ENCODE measurements around the gene GFOD1. TPM values are rescaled to one million over a fixed set of nuclear protein-coding genes. Genes with fewer than 3 reads are reported as not detected.
"Not testable (repeated sequence)": the region's sequence is repeated elsewhere in the genome, so short reads cannot be mapped to it uniquely, and the experiment has no call there.

The GFOD1 gene
- total RNA-seq, 1 experiment from 2014 or later = not detected

DNA sequence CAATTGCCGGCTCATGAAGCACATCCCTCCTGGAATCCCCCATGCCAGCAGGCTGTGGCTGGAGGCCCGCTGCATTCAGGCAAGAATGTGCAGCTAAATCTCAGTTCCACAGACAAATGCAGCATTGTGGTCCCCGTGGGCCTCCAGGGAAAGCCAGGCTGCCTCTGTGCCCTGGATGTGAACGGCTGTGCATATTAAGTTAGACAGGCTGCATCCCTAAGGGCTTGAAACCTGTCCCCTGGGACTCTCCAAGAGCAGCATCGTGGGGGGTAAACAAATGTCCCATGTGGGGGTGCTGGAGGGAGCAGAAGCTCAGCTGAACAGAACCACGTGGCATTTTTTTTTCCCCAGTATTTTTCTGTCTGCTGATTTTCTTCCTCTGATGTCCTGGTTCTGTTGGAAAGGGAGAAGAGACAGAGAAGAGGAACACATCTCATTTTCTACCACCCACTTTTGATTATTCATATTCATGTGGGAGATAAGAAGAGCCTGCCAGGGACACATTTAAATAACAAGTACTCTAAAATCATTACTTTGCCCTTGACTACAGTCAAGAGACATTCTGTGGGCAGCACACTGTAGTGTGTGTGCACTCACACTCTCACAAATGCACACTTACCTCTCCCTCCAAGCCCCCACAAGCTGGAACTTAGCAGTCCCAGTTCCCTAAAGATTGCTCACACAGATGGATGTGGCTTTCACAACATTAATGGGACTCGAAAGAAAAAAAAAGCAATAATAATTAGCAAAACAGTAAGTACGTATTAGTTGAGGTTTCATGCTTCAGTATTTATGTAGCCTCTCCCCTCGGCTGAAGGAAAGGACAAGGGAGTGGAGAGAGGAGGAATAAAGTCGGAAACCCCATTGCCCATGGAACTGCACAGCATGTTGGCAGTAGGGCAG lies 16.9 kb downstream of the GFOD1 start:
- DNase-seq (ENCODE audit: low spot score) = no peak
- in situ Hi-C loops (cut with HindIII; ENCODE audit: low sequenced_read_pairs) = no loop called here

DNA sequence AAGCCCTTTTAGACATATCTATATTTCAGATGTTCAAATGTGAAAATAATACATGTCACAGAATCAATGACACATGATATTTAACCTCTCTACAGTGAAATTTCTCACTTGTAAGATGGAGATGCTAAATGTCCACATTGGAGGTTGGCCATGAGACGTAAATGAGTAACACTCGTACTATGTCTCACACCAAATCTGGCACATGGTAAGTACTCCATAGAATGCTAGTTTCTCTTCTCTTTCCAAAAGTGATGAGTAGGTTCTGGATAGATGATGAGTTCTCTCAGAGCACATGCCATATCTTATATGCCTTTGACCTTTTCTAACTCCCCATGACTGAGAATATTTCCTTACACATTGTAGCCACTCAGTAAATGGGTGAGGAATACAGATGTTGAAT lies 17.7 kb downstream of the GFOD1 start:
- in situ Hi-C loops (cut with HindIII; ENCODE audit: low sequenced_read_pairs) = no loop called here

DNA sequence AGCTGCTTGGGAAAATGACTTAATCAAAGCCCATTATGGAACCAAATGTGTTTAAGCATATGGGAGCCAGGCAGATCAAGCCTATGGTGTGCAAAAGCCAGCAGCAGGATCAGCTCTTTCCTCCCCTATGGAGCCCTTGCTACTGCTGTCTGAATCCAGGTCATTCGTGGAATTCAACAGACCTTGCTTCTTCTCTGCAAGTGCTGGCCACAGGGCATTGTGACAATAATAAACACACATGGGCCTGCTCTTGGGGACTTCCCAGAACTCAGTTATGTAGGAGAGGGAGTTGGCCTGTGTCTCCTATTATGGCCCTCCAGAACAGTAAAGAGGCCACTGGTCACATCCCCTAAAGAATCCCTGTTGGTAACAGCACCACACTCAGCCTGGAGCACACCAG lies 18.6 kb downstream of the GFOD1 start:
- in situ Hi-C loops (cut with HindIII; ENCODE audit: low sequenced_read_pairs) = no loop called here

More for the DNA sequence above, 17.7 kb downstream of the GFOD1 start:
- no peak for DNase-seq (ENCODE audit: low spot score)

DNA sequence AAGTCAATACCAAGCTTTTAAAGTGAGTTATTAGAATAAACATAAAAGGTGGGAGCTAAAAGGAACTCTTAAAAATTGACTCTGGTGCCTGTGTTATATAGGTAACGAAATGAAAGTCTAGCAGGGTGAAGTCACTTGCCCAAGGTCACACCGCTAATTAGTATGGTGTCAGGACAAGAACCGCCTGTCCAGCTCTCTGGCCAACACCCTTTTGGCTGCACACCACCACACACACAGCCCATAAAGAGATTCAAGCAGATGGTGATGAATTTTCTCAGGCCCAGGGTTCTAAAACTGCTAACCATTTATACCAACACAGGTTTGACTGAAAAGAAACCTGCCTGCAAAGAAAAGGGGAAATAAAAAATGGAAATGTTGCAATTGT lies 20.2 kb downstream of the GFOD1 start:
- in situ Hi-C loops (cut with HindIII; ENCODE audit: low sequenced_read_pairs) = no loop called here
- peak; percentile 79 for DNase-seq (ENCODE audit: low spot score)

More for the DNA sequence above, 18.6 kb downstream of the GFOD1 start:
- DNase-seq (ENCODE audit: low spot score) = peak; percentile 57

DNA sequence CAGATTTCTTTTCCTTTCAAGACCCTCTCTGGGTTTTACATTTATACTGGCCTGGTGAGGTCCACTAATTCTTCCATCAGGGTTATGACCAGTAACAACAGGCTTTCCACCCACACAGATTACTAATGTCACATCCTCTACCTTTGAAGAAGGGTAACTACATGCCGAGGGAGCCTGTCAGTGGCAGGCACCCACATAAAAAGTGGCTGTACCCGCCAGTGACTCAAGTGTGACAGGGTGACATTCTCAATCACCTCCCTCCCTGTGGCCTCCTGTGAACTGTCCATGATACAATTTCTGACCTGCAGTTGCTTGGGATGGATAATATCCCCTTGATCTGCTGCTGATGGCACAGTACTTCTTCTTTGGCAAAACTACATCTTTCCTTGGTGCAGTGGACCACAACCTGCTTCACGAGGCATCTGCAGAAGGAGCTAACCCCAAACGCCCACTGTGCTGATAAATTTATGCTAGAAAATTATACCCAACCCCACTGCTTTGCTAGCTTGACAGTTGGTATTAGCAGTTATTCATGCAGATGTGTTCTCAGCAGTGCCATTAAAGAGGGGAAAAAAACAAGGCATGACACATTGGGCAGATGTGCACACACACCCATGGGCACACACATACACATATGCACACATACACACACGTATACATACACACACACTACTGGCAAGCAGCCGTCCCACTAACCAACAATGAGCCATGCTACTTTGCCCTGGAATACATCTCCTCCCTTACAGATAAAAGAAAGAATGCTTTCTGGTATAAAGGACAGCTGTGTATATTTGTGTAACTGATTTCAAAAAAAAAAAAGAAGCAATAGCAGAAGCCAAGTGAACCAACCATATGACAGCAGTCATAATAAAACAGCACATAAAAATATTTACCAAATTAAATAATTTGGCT lies 20.8 kb downstream of the GFOD1 start:
- no peak for DNase-seq (ENCODE audit: low spot score)
- in situ Hi-C loops (cut with HindIII; ENCODE audit: low sequenced_read_pairs) = no loop called here

DNA sequence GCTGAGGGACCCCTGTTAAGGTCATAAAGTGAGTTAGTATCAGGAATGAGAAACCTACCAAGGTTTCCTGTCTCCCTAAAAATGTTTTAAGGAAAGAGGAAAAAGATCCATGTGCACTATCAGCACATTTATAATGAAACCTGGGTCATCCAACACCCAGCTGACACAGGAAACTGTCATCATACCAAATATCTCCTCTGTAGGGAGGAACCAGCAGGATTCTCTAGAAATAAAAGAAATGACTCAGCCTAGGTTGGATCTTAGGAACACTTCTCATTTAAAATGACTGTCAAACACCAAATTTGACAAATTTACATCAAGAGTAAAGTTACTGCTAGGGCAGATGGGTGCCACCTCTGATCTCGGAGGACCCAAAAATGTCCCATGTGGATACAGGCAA lies 21.7 kb downstream of the GFOD1 start:
- in situ Hi-C loops (cut with HindIII; ENCODE audit: low sequenced_read_pairs) = no loop called here
- no peak for DNase-seq (ENCODE audit: low spot score)

DNA sequence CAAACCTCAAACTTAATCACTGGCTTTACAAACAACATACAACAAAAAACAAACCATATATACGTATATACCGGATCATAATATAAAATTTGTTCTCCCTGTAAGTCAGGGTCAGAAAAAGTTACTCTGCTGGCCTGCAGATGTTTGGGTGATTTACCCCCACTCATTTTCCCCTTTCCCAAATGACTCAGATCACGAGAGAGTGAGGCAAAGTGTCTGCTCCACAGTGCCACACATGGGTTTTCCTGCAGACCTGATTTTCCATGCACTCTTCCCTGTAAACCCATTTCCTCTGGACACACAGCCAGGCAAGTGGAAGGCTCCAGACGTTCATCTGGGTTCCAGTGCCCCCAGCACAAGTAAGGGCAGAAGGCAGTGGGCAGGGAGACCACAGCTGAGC lies 23.5 kb downstream of the GFOD1 start:
- in situ Hi-C loops (cut with HindIII; ENCODE audit: low sequenced_read_pairs) = no loop called here
- DNase-seq (ENCODE audit: low spot score) = no peak

DNA sequence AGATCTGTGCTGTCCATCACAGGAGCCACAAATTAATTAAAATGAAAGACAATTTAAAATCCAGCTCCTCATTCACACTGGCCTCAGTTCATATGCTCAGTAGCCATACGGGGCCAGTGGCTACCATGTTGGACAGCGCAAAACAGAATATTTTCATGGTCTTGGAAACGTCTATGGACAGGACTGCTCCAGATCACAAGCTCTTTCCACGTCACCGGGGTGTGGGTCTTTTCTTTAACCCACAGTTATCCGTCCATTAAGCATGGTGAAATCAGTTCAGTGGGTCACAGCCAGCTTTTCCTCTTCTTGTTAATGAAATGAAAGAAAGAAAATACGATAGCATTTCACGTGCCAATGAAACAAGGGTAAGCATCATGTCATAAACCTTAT lies 24.1 kb downstream of the GFOD1 start:
- in situ Hi-C loops (cut with HindIII; ENCODE audit: low sequenced_read_pairs) = no loop called here
- no peak for DNase-seq (ENCODE audit: low spot score)

DNA sequence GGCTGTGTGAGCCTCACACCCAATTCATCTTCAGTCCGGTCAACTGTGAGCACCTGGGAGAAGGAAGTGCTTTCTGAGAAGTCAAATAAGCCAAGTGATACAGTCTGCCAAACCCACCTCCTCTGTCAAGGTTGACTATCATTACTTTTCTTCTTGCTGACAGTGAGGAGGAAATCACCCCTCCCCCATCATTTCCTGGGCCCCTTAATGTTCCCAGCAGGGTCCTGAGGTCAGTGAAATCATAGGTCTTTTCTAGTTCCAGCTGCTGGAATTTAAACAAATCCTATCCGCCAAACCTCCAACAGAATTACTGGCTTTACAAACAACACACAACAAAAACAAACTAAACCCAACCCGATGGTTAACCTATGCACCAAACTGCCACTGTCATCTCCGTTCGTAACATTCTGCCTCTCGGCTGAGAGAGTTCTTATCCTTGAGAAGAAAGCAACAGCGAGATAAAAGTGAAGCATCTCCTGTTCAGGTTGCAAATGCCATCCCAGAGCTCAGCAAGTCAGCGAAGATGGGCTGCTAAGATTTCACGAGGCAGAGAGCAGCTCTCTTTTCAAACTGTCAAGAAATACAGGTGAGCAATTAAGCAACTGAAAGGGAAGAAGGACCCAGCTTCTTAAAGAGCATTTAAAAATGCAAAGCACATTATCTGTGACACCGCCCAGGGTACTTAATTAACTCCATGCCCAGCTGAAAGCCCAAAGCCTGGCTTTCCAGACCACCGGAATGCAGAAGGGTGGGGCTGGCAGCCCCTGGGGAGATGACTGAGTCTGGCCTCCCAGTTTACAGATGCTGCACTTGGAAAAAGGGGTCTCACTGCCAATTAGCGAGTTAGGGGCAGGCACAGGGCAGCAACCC lies 24.7 kb downstream of the GFOD1 start:
- no peak for DNase-seq (ENCODE audit: low spot score)
- in situ Hi-C loops (cut with HindIII; ENCODE audit: low sequenced_read_pairs) = no loop called here

DNA sequence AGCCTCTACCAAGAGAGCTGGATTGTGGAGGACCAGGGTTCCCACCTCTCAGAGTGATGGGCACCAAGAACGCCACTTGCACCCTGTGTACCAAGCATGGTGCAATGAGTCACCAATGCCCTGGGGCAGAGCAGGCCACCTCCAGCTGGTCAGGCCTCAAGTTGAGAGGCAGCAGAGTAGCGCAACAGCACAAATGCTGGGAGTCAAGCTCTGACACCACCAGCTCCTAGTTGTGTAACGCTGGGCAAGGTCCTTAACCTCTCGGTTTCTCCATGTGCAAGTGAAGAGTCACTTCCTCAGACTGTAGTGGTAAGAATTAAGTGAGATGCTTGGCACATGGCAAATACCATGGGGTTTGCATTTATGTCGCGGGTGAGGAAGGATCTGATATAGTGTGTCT lies 25.6 kb downstream of the GFOD1 start:
- in situ Hi-C loops (cut with HindIII; ENCODE audit: low sequenced_read_pairs) = no loop called here

DNA sequence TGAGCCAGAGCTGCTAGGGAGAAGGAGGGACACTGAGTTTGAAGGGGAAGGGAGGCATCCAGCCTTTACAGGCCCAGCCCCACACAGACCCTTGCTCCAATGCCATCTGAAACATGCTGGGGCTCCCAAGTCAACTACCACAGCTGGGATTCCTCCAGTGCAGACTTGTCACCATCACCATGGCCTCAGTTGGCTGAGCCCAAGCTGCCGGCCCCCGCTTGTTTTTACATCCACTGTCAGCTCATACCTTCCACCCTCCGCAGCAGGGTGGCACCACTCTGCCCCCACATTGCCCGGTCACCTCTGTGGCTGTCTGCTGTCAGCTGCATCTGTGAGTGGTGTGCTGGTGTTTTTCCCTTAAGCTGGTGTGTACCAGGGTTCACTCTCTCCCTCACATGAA lies 26.1 kb downstream of the GFOD1 start:
- in situ Hi-C loops (cut with HindIII; ENCODE audit: low sequenced_read_pairs) = no loop called here
- DNase-seq (ENCODE audit: low spot score) = no peak

More for the DNA sequence above, 25.6 kb downstream of the GFOD1 start:
- no peak for DNase-seq (ENCODE audit: low spot score)

DNA sequence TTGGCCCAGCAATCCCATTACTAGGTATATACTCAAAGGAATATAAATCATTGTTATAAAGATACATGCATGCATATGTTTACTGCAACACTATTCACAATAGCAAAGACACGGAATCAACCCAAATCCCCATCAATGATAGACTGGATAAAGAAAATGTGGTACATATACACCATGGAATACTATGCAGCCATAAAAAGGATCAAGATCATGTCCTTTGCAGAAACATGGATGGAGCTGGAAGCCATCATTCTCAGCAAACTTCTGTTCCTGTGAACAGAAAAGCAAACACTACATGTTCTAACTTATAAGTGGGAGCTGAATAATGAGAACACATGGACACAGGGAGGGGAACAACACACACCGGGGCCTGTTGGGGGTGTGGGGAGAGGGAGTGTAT lies 27.1 kb downstream of the GFOD1 start:
- DNase-seq (ENCODE audit: low spot score); in situ Hi-C loops (cut with HindIII; ENCODE audit: low sequenced_read_pairs): not testable (repeated sequence)

DNA sequence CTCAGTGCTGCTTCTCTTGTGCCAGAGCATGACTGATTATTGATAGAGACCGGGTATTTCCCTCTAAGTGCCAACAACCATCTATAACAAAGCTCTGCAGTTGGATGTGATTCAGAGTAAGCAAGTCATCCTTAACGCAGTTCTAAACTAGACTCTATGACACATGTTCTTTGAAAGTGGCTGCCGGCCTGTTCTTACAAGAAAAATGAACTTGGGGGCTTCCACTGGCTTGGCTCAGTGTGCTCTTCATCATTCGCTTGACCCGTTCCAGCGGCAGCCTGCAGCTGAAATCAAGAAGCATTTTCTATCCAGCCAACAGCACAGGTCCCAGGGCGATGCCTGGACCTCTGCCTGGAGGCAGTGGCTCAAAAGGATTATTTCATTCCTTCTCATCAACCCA lies 29.8 kb downstream of the GFOD1 start:
- in situ Hi-C loops (cut with HindIII; ENCODE audit: low sequenced_read_pairs) = no loop called here
- DNase-seq (ENCODE audit: low spot score) = no peak

DNA sequence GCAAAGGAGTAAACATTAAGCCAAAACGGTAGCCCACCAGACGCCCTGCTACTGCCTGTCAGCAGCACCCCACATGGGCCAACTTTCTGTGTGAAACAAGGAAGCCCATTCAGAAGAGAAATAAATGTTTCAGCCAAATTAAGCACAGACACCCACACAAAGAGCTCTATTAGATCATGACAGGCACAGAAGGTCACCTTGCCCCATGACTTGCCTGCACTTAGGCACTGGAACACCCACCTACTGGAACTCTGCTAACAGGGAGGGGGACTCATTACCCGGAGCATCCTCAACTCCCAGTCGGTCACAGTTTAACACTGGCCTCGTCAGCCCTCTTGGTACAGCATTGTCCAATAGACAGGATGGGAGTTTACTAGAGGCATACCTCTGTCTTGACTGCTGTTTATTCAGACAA lies 31.8 kb downstream of the GFOD1 start:
- DNase-seq (ENCODE audit: low spot score) = no peak
- in situ Hi-C loops (cut with HindIII; ENCODE audit: low sequenced_read_pairs) = no loop called here

DNA sequence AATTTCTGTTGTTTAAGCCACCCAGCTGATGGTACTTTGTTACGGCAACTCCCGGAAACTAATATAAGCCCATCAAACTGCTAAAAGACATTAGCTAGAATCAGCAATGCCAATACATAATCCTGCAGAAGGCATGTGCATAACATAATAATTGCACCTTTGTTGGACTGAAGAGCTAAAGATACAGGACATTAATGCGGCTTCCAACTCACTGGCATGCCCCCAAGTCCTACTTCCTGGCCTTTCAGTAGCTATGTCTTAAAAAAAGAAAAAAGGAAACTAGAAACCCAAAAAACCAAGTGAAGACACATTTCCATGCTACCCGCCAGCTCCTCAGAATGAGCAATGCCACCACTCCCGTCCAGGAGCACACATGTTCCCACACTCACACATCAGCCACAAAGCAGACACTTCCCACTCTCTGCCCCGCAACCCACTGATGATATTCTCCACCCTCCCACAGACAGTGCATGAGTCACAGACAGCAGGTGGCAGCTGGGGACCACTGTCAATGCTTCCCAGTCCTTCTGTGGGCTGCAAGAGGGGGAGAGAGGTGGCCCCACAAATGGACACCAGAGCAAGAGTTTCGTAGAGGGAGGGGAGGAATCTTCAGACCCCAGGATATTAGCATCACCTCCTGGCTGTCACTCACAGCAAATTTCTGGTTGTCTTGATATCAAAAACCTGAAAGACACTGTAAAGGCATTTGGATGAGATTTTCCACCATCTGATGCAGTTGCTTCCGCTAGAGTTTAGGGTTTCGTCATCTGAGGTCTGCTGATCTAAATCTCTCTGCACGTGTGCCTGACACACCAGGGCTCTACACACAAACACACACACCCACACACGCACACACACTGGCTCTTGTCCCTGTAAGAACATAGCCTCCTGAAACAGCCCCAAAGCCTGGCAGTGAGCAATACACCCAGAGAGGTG lies 32.8 kb downstream of the GFOD1 start:
- DNase-seq (ENCODE audit: low spot score) = peak; percentile 45
- in situ Hi-C loops (cut with HindIII; ENCODE audit: low sequenced_read_pairs) = no loop called here

DNA sequence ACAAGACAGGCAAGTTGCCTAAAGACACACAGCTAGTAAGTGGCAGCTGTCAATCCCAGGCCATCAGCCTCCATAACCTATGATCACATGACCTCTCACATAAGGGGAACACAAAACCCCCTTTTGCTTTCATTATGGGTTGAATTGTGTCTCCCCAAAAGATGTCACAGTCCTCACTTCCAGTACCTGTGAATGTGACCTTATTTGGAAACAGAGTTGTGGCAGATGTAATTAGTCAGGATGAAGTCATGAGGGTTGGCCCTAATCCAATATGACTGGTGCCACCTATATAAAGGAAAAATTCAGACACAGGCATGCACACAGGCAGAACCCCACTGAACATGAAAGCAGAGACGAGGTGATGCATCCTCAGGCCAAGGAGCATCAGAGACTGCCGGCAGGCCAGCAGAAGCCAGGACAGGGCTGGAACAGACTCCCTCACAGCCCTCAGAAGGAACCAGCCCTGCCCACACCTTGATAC lies 33.6 kb downstream of the GFOD1 start:
- DNase-seq (ENCODE audit: low spot score) = peak; percentile 61
- in situ Hi-C loops (cut with HindIII; ENCODE audit: low sequenced_read_pairs) = no loop called here

DNA sequence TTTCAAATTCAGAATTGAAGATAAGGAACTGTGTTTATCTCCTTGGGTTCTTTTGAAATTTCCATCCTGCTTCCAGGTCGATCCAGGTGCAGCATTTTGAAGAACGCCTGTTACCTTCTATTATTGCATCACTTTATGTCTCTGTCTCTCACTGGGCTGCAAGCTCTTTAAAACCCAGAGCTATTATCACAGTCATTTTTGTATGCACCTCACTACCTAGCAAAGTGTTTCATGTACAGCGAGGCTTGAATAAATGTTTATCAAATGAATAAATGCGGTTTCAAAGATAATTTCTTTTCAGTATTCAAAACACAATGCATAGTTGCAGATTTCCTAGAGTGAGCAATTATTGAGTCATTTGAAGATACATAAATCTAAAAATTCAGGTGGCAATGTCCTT lies 34.2 kb downstream of the GFOD1 start:
- in situ Hi-C loops (cut with HindIII; ENCODE audit: low sequenced_read_pairs) = no loop called here
- no peak for DNase-seq (ENCODE audit: low spot score)

All from G401 (cell line).